ENCODE results near the gene WIPF3.

- TF ChIP-seq GATA2 (IDR thresholded peaks at IDR 0.05; ENCODE audit: low read depth, low read length) (no peak), GATA3 (IDR thresholded peaks at IDR 0.05; ENCODE audit: low read depth, low read length) (no peak)
Observed at GRCh38 chr7:29806995-29807841, 910 bp downstream of the WIPF3 start.
